ENCODE results near the gene MKNK1. TPM values are rescaled to one million over a fixed set of nuclear protein-coding genes. Genes with fewer than 3 reads are reported as not detected.

The MKNK1 gene
- total RNA-seq, 1 experiment from 2014 or later: 40.1 TPM

DNA sequence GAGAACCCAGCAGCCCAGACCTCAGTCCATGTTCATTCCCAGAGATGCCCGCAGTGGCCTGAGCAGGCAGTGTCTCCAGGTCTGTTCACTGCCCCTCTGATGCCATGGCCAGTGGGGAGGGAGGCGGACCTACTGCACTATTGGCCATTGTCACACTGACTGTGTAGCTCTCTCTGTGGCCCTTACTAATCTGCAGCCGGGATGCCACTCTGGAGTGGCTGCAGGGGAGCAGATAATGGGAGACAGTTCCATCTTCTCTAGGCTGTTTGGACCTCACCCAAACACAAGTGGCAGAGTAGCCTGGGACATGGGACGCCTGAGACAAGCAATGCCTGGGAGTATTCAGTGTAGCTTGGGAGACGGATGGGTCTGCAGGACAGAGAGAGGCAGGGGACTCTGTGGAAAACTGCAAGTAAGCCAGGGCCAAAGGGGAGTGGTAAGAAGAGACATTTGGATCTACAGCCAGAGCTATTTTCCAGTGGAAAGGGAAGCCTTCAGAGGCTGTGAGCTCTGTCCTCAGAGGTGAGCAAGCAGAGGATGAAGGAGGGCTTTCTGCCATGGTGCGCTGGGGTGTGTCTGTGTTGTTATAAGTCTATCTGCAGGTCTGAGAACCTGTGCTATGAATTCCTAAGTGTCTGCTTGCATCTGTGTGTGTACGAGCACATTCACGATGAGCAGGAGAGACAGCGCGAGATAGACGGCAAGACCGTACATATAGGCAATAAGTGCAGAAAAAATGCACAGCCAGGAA is 87.7 kb downstream of the MKNK1 start:
- in situ Hi-C loops (cut with HindIII; ENCODE audit: low pct_unique_long_range_greater_than_20kb, low sequenced_read_pairs): no loop called here
- BruUV-seq (replicated peaks): no TSS peak
- intact Hi-C loops (cut with micrococcal nuclease; ENCODE audit: unreplicated experiment): no loop called here
- Histone ChIP-seq H3K36me3 (ENCODE audit: control insufficient read depth, insufficient read depth, low read length) (no peaks in the 10 kb centered on the region), H3K9me3 (ENCODE audit: control insufficient read depth, insufficient read depth, low read depth, low read length) (no peaks in the 10 kb centered on the region), H3K27ac (ENCODE audit: low read length) (no peak overlapping the region), H3K4me3 (ENCODE audit: low read depth in 2 of 2, low read length in 2 of 2) (no peak overlapping the region), H3K27me3 (ENCODE audit: control insufficient read depth, insufficient read depth, low read length) (no peaks in the 10 kb centered on the region), H3K4me1 (ENCODE audit: control insufficient read depth, insufficient read depth, low read length) (peaks cover 4% of the 10 kb centered on the region; the same call in 1 of the 2 replicates)
- ChIA-PET CTCF (interaction anchor here (0.8 kb wide), 1 partner anchor 39 kb away, joined by 3 read pairs; no protein-coding TSS in a partner anchor), POLR2A (no interaction called here)
- ATAC-seq: no peak
- DNase-seq (ENCODE audit: low read depth, low spot score): no peak
- TF ChIP-seq, protein P1, sequence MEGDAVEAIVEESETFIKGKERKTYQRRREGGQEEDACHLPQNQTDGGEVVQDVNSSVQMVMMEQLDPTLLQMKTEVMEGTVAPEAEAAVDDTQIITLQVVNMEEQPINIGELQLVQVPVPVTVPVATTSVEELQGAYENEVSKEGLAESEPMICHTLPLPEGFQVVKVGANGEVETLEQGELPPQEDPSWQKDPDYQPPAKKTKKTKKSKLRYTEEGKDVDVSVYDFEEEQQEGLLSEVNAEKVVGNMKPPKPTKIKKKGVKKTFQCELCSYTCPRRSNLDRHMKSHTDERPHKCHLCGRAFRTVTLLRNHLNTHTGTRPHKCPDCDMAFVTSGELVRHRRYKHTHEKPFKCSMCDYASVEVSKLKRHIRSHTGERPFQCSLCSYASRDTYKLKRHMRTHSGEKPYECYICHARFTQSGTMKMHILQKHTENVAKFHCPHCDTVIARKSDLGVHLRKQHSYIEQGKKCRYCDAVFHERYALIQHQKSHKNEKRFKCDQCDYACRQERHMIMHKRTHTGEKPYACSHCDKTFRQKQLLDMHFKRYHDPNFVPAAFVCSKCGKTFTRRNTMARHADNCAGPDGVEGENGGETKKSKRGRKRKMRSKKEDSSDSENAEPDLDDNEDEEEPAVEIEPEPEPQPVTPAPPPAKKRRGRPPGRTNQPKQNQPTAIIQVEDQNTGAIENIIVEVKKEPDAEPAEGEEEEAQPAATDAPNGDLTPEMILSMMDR (IDR thresholded peaks at IDR 0.05): no peak
- TF ChIP-seq, protein P2, sequence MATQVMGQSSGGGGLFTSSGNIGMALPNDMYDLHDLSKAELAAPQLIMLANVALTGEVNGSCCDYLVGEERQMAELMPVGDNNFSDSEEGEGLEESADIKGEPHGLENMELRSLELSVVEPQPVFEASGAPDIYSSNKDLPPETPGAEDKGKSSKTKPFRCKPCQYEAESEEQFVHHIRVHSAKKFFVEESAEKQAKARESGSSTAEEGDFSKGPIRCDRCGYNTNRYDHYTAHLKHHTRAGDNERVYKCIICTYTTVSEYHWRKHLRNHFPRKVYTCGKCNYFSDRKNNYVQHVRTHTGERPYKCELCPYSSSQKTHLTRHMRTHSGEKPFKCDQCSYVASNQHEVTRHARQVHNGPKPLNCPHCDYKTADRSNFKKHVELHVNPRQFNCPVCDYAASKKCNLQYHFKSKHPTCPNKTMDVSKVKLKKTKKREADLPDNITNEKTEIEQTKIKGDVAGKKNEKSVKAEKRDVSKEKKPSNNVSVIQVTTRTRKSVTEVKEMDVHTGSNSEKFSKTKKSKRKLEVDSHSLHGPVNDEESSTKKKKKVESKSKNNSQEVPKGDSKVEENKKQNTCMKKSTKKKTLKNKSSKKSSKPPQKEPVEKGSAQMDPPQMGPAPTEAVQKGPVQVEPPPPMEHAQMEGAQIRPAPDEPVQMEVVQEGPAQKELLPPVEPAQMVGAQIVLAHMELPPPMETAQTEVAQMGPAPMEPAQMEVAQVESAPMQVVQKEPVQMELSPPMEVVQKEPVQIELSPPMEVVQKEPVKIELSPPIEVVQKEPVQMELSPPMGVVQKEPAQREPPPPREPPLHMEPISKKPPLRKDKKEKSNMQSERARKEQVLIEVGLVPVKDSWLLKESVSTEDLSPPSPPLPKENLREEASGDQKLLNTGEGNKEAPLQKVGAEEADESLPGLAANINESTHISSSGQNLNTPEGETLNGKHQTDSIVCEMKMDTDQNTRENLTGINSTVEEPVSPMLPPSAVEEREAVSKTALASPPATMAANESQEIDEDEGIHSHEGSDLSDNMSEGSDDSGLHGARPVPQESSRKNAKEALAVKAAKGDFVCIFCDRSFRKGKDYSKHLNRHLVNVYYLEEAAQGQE (IDR thresholded peaks at IDR 0.05; ENCODE audit: insufficient read depth in 1 of 2, low read depth in 2 of 2, low read length in 1 of 2): no peak
- TF ChIP-seq SIN3A (IDR thresholded peaks at IDR 0.05; ENCODE audit: borderline replicate concordance, insufficient read depth, low read depth, low read length) (no peak), TCF7L2 (IDR thresholded peaks at IDR 0.05; ENCODE audit: low read depth, low read length) (no peak), POLR2AphosphoS5 (IDR thresholded peaks at IDR 0.05; ENCODE audit: low read depth, low read length) (no peak)

DNA sequence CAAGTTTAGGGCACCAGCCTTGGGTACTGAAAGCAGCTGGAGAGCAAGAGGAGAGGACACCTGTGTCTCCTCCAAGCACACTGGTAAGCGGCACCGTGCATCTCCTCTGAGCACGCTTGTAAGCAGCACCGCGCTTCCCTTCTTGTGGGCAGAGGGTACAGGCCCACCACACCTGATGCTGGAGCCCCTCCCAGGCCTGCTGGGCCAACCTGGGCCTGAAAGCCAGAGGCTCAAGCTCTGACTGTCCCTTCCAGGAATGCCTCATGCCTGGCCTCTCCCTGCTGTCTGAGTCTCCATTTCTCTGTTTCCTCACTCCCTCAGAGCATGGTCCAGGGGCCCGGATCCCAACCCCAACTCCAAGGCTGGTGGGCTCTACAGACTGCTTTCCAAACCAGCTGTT is 88.5 kb downstream of the MKNK1 start:
- H3K27me3 ChIP-seq (ENCODE audit: control insufficient read depth, insufficient read depth, low read length): no peaks in the 10 kb centered on the region
- DNase-seq (ENCODE audit: low read depth, low spot score) (no peak), ATAC-seq (no peak)
- ChIA-PET POLR2A (no interaction called here), CTCF (no interaction called here)
- no peak overlapping the region for H3K4me3 ChIP-seq (ENCODE audit: low read depth in 2 of 2, low read length in 2 of 2)
- no TSS peak for BruUV-seq (replicated peaks)
- H3K27ac ChIP-seq (ENCODE audit: low read length): no peak overlapping the region
- peaks cover 2% of the 10 kb centered on the region; the same call in 1 of the 2 replicates for H3K4me1 ChIP-seq (ENCODE audit: control insufficient read depth, insufficient read depth, low read length)
- no peaks in the 10 kb centered on the region for H3K36me3 ChIP-seq (ENCODE audit: control insufficient read depth, insufficient read depth, low read length)
- intact Hi-C loops (cut with micrococcal nuclease; ENCODE audit: unreplicated experiment) (no loop called here), in situ Hi-C loops (cut with HindIII; ENCODE audit: low pct_unique_long_range_greater_than_20kb, low sequenced_read_pairs) (no loop called here)
- no peak for TF ChIP-seq SIN3A (IDR thresholded peaks at IDR 0.05; ENCODE audit: borderline replicate concordance, insufficient read depth, low read depth, low read length)
- TF ChIP-seq, protein P2 (IDR thresholded peaks at IDR 0.05; ENCODE audit: insufficient read depth in 1 of 2, low read depth in 2 of 2, low read length in 1 of 2): no peak
- no peak for TF ChIP-seq POLR2AphosphoS5 (IDR thresholded peaks at IDR 0.05; ENCODE audit: low read depth, low read length)
- TF ChIP-seq, protein P1 (IDR thresholded peaks at IDR 0.05): no peak
- no peak for TF ChIP-seq TCF7L2 (IDR thresholded peaks at IDR 0.05; ENCODE audit: low read depth, low read length)
- no peaks in the 10 kb centered on the region for H3K9me3 ChIP-seq (ENCODE audit: control insufficient read depth, insufficient read depth, low read depth, low read length)
